ENCODE measurements around the gene ELK1.
A peak's percentile ranks its signal among the peaks of the same experiment; 100 is the strongest.

The ELK1 gene

GRCh38 chrX:47619486-47620302 is 30.7 kb downstream of the ELK1 start, which contains the start of gene SYN1 (continued):
- no peak for TF ChIP-seq ZFP69B (tag by site-specific recombination; IDR thresholded peaks at IDR 0.05)
- TF ChIP-seq MYNN (tag by site-specific recombination; IDR thresholded peaks at IDR 0.05; ENCODE audit: borderline replicate concordance), result no peak
- no peak for TF ChIP-seq ZNF624 (tag by site-specific recombination; IDR thresholded peaks at IDR 0.05)
- no peak for TF ChIP-seq ZNF132 (tag by site-specific recombination; IDR thresholded peaks at IDR 0.05; ENCODE audit: borderline replicate concordance)
- no peak for TF ChIP-seq REPIN1 (tag by site-specific recombination; IDR thresholded peaks at IDR 0.05; ENCODE audit: low read depth)
- peak; percentile 97 for TF ChIP-seq PRDM10 (tag by site-specific recombination; IDR thresholded peaks at IDR 0.05)
- no peak for TF ChIP-seq SCRT1 (tag by site-specific recombination; IDR thresholded peaks at IDR 0.05; ENCODE audit: borderline replicate concordance)
- TF ChIP-seq ZSCAN30 (tag by site-specific recombination; IDR thresholded peaks at IDR 0.05), result peak; percentile 80; the same call in 1 of the 2 replicates

GRCh38 chrX:47618923-47619485 is 31.4 kb downstream of the ELK1 start:
- H3K36me3 ChIP-seq (ENCODE audit: control insufficient read depth in 2 of 2, insufficient read depth in 1 of 2, low read length in 2 of 2), result no peaks in the 10 kb centered on the region
- TF ChIP-seq ZNF426 (tag by site-specific recombination; IDR thresholded peaks at IDR 0.05) (no peak), ZNF792 (tag by site-specific recombination; IDR thresholded peaks at IDR 0.05) (peak; percentile 70; the same call in 1 of the 2 replicates), ZBTB1 (tag by site-specific recombination; IDR thresholded peaks at IDR 0.05) (no peak), ZFP3 (tag by site-specific recombination; IDR thresholded peaks at IDR 0.05; ENCODE audit: low read depth) (no peak), ZNF48 (tag by site-specific recombination; IDR thresholded peaks at IDR 0.05) (no peak)
- H3K9me3 ChIP-seq (ENCODE audit: control insufficient read depth, insufficient read depth, low read depth, low read length), result no peaks in the 10 kb centered on the region
- H3K4me1 ChIP-seq (ENCODE audit: control insufficient read depth, insufficient read depth, low read length), result no peaks in the 10 kb centered on the region
- H3K27ac ChIP-seq (ENCODE audit: extremely low read depth, low read depth, low read length), result no peak overlapping the region
- ChIA-PET CTCF (no interaction called here), POLR2A (no interaction called here)
- no peak overlapping the region for H3K4me3 ChIP-seq (ENCODE audit: low read depth, low read length)

- Histone ChIP-seq H3K36me3 (ENCODE audit: control insufficient read depth in 2 of 2, insufficient read depth in 1 of 2, low read length in 2 of 2) (no peaks in the 10 kb centered on the region), H3K4me1 (ENCODE audit: control insufficient read depth, insufficient read depth, low read length) (no peaks in the 10 kb centered on the region), H3K9me3 (ENCODE audit: control insufficient read depth, insufficient read depth, low read depth, low read length) (no peaks in the 10 kb centered on the region), H3K27ac (ENCODE audit: extremely low read depth, low read depth, low read length) (no peak overlapping the region), H3K4me3 (ENCODE audit: low read depth, low read length) (no peak overlapping the region)
- ChIA-PET POLR2A (no interaction called here), CTCF (no interaction called here)
- TF ChIP-seq ZNF248 (tag by site-specific recombination; IDR thresholded peaks at IDR 0.05), result no peak
- no peak for TF ChIP-seq ZNF18 (tag by site-specific recombination; IDR thresholded peaks at IDR 0.05)
- no peak for TF ChIP-seq ZNF701 (tag by site-specific recombination; IDR thresholded peaks at IDR 0.05)
- no peak for TF ChIP-seq ZFHX2 (tag by site-specific recombination; conservative IDR thresholded peaks at IDR 0.05)
- no peak for TF ChIP-seq ZNF26 (tag by site-specific recombination; IDR thresholded peaks at IDR 0.05)
- no peak for TF ChIP-seq ZBTB26 (tag by site-specific recombination; optimal IDR thresholded peaks at IDR 0.05)
- TF ChIP-seq ZNF664 (tag by site-specific recombination; IDR thresholded peaks at IDR 0.05), result no peak
- TF ChIP-seq GFI1B (tag by site-specific recombination; IDR thresholded peaks at IDR 0.05), result no peak
- no peak for TF ChIP-seq GLI4 (tag by site-specific recombination; IDR thresholded peaks at IDR 0.05)
- TF ChIP-seq ZNF501 (tag by site-specific recombination; IDR thresholded peaks at IDR 0.05), result no peak
- TF ChIP-seq ZNF623 (tag by site-specific recombination; IDR thresholded peaks at IDR 0.05), result no peak
- no peak for TF ChIP-seq ZNF184 (tag by site-specific recombination; IDR thresholded peaks at IDR 0.05)
- TF ChIP-seq OSR2 (tag by site-specific recombination; IDR thresholded peaks at IDR 0.05), result no peak
- no peak for TF ChIP-seq SCRT1 (tag by site-specific recombination; IDR thresholded peaks at IDR 0.05; ENCODE audit: borderline replicate concordance)
Observed at GRCh38 chrX:47614618-47615017, 35.7 kb downstream of the ELK1 start.
